Glomerular visceral epithelial cell (primary cell): ENCODE data around the gene C10orf90.
A peak's percentile ranks its signal among the peaks of the same experiment; 100 is the strongest.
"Not testable (repeated sequence)": the region's sequence is repeated elsewhere in the genome, so short reads cannot be mapped to it uniquely, and the experiment has no call there.

Source experiments
- DNase-seq: peaks from one replicate; pipeline ENCODE4 v3.0.0-alpha.2; 2016; ENCODE audit errors: extremely low spot score

Gene C10orf90

DNA sequence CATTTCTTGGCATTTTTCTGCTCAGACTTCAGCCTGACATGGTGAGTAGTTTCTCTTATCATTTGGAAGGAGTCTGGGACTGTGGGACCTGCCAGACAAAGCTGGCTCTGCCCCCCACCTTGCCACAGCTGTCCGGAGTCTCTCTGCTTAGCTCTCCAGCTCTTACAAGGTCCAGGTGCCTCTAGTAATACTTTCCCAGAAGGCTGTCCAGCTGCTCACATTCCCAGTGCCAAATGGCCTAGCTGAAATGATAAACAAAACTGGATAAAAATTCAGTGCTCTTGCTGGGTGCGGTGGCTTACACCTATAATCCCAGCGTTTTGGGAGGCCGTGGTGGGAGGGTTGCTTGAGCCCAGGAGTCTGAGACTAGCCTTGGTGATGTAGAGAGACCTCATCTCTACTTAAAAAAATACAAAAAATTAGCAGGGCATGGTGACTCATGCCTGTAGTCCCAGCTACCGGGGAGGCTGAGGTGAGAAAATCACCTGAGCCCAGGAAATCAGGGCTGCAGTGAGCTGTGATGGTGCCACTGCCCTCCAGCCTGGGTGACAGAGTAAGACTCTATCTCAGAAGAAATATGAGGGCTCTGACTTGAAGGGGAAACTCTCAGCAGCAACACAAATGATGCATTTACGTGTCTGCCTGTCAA is 86.8 kb downstream of the C10orf90 start:
- DNase-seq, result no peak

DNA sequence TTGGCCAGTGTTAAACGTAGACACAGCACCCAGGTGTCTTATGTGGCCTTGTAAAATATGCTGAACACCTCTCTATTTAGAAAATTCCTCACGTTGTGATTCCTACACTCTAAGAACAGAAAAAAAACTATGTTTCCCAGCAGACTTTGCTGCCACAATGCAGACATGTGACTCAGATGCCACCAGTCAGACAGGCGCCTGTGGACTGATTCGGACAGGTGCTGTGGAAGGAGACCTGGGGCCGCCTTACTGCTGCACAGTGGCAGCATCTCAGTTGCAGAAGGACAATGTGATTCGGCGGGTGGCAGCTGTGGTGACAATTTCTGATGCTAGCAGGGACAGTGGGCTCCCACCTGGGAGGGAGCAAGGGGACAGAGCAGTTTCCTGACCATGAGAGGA is 88.8 kb downstream of the C10orf90 start:
- DNase-seq, result no peak

GRCh38 chr10:126580873-126581647 is 89.4 kb downstream of the C10orf90 start:
- no peak for DNase-seq

DNA sequence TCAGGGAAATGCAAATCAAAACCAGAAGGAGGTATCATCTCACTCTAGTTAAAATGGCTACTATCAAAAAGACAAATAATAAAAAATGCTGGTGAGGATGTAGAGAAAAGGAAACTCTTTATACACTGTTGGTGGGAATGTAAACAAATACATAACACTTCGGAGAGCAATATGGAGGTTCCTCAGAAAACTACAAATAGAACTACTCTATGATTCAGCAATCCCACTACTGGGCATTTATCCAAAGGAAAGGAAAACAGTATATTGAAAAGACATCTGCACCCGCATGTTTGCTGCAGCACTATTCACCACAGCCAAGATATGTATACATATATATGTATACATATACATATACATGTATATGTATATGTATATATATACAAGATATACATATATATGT is 94.2 kb downstream of the C10orf90 start:
- no peak for DNase-seq

GRCh38 chr10:126570621-126571602 is 99.6 kb downstream of the C10orf90 start:
- no peak for DNase-seq

DNA sequence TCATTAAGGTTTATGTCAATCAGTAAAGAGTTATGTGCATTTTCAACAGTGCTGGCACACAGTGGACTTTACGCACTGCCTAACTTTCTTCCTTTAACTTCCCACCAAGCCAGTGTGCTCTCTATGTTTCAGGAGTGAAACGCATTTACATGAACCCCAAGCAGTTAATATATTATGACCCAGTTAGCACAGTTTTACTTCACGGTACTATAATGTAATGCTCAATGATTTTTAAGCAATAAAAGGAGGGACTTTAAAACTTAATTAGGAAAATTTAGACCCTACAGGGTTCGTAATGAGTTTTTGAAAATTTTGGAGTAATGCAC is 100.3 kb downstream of the C10orf90 start:
- DNase-seq, result no peak

- peak; percentile 52 for DNase-seq
Observed at GRCh38 chr10:126569513-126570244, 100.8 kb downstream of the C10orf90 start.

DNA sequence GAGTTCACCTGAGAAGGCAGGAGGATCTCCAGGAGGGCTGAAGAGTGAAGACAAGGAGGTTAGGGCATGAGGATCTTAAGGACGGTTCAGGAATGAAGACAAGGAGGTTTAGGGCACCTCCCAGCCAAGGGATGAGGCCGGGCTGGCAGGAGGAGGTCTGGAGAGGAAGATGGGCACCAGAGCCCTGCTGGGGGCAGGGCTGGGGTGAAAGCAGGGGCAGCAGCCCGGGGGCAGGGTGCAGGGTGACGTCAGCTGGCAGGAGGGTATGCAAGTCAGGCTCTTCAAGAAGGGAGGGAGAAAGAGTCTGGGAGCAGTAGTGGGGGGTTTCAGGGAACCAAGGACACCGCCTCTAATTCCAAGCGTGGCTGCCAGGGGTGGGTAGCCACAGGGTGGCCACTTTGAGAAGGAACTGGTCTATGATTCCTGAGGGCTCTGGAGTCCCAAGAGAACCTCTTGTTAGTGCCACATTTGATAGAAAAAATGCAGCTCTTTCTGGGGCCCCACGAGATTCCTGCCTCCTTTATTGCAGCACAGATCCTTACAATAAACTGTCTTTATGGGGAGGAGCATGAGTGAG is 101.6 kb downstream of the C10orf90 start:
- no peak for DNase-seq

DNA sequence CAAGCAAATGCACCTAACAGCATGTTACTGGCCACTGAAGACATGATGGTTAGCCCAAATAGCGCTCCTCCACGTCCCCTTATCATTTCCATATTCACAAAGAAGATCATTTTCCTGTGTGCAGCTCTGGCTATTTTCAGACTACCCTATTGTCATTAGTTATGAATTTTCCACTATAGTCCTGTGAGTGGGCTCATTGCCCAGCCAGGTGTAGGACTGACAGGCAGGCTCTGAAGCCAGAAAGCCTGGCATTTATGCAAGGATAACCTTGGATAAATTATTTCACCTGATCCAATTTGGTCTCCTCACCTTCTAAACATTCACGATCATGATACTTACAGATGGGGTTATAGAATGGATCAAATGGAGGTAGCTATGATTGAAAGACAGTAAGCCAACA is 104.6 kb downstream of the C10orf90 start:
- DNase-seq, result no peak

DNA sequence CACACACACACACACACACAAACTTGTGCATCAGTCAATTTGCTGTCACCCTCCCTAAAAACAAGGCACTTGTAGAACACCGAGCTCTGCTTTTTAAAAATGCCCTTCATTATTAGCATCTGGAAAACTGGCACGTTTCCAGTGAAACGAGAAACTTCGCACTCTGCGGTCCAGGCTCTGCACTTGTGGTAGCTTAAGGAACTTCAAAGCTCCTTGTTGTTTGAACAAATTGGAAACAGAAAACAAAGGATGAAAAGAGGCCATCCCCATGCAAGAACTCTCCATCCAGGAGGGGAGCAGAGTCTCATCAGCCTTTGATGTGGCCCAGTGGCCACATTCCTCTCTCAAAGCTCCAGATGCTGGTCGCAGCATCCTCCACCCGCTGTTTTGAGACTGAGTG is 105.1 kb downstream of the C10orf90 start:
- no peak for DNase-seq

DNA sequence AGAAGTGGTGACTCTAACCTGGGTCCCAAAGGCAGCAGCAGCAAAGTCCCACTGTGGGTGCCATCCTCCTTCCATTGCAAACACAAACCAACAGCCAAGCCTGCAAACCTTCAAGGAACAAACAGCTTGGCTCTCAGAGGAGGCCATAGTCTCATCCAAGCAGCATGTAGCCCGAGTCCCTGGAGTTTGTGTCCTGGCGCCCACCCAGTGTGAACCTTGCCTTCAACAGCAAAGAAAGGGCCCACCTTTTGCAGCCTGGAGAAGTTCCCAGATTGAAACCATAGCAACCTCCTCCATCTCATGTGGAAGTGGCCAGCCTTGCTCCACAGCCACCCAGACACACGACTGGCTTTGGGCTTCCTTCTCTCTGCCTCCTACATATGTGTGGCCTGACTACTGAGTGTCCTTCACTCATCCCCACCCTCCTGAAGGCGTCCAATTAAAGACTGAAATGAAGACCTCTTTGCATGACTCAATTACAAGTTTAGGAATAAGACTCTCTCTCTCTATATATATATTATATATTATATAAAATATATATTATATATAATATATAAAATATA is 106.1 kb downstream of the C10orf90 start:
- no peak for DNase-seq

- no peak for DNase-seq
Observed at GRCh38 chr10:126563361-126563760, 107.1 kb downstream of the C10orf90 start.

DNA sequence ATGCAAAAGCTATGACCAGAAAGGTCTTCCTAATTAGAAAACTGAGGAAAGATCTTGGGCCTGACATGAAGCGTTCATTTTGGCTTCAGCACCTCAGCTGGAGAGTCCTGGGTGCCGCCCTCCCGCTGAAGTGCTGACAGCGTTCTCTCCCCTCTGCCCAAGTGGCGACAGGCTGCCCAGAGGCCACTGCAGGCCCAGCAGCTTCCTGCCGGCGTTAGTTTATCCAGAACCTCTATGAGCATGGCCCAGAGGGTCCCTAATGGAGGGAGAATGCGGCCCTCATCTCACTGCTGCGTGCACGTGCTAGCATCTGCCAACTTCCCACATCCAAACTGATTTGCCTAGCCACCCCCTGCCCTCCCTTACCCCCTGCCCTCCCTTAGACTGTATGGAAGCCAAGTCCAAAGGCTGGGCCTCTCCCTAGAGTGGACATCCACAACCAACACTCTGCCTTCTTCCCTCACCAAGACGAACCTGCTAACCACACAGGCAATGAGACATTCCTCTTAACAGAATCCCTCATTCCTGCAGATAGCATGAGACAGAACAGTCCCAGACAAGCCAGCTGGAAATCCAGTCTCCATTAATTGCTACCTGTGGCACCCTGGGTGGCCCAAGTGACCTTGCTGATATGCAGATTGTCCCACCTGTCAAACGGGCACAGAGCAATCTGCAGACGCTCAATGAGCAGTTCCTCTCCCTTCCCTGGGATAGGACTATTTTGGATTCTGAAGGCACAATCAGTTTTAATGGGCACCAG is 108.4 kb downstream of the C10orf90 start:
- DNase-seq, result no peak

DNA sequence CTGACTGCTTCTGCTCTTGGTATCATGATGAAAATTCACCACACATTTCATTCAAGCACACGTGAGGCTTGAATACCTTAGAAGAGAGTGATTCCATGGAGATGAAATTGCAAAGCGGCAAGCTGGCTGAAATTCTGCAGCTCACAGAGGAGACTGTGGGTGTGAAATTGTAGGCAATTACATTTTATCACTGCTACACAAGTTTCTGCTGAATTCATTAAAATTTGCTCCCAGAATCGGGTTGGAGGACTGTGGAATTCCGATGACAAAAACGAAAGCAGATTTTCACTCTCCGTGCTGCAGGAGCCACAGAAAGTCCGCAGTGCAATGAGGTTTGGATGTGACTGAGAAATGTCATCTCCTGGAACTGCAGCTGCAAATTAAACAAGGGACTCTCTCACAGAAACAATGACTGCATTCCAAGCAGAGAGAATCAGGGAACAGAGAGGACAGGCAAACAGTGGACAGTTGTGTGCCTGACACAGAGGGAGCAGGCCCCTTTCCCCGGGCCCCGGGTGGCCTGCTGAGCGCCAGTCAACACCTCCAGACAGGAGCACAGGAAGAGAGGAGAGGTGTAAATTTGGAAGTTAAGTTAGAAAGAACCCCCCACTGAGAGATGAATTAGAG is 109.1 kb downstream of the C10orf90 start:
- DNase-seq, result no peak

DNA sequence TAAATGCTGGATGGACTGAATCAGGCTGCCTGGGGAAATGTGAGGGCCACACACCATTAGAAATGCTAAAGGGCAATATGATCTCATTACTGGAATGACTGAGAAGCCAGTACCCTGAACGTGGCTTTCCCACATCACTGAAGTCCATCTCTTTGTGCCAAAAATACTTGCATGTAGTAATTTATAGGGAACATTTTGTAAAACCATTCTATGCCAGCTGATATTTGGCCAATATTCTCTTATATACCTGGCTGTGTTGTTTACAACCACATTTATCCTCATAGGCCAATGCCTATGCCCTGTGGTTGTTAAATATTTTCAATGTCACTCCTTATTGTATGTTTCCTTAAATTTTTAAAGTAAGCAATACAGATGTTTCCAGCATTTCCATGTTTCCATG is 111.6 kb downstream of the C10orf90 start:
- no peak for DNase-seq

- DNase-seq, result no peak
Observed at GRCh38 chr10:126551202-126551601, 119.3 kb downstream of the C10orf90 start.

DNA sequence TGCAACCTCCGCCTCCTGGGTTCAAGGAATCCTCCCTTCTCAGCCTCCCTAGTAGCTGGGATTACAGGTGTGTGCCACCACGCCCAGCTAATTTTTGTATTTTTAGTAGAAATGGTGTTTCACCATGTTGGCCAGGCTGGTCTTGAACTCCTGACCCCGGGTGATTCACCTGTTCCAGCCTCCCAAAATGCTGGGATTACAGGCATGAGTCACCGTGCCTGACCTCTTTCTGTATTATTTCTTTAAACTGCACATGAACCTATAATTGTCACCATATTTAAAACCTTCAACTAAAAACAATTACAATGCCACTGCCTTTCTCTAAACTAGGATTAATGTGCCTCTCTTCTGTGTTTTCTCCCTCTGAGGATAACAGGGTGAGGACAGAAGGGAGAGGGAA is 119.9 kb downstream of the C10orf90 start:
- not testable (repeated sequence) for DNase-seq

GRCh38 chr10:126549344-126549743 is 121.1 kb downstream of the C10orf90 start:
- no peak for DNase-seq

- no peak for DNase-seq
Observed at GRCh38 chr10:126544565-126544964, 125.9 kb downstream of the C10orf90 start.
